Coronary artery (tissue), 2 donors: ENCODE measurements around the gene LINS1.

ENCODE experiments used
- DNase-seq: peaks from one replicate; pipeline ENCODE4 v3.0.0-alpha.2; 2017; ENCODE audit warnings: low spot score
- H3K27ac ChIP-seq, 2 donors: fragments of 200-600 bp; sonication (generic); one replicate each; pipeline ENCODE4 v1.5.1; 2016 to 2019
- H3K4me3 ChIP-seq: fragments of 200-600 bp; sonication (generic); 2 replicates; pipeline ENCODE4 v1.5.1; 2016; ENCODE audit warnings: mild to moderate bottlenecking, moderate library complexity
- TF ChIP-seq, protein P1 (sequence below): fragments of 200-600 bp; sonication (generic); IDR thresholded peaks from one replicate; pipeline ENCODE4 v1.5.1; 2019; ENCODE audit warnings: antibody characterized with exemption

LINS1 gene

GRCh38 chr15:100627789-100628395 is 25.9 kb upstream of the LINS1 start:
- no peak overlapping the region for H3K4me3 ChIP-seq
- DNase-seq: no peak
- no peak overlapping the region for H3K27ac ChIP-seq
- TF ChIP-seq, protein P1, sequence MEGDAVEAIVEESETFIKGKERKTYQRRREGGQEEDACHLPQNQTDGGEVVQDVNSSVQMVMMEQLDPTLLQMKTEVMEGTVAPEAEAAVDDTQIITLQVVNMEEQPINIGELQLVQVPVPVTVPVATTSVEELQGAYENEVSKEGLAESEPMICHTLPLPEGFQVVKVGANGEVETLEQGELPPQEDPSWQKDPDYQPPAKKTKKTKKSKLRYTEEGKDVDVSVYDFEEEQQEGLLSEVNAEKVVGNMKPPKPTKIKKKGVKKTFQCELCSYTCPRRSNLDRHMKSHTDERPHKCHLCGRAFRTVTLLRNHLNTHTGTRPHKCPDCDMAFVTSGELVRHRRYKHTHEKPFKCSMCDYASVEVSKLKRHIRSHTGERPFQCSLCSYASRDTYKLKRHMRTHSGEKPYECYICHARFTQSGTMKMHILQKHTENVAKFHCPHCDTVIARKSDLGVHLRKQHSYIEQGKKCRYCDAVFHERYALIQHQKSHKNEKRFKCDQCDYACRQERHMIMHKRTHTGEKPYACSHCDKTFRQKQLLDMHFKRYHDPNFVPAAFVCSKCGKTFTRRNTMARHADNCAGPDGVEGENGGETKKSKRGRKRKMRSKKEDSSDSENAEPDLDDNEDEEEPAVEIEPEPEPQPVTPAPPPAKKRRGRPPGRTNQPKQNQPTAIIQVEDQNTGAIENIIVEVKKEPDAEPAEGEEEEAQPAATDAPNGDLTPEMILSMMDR: peak; percentile 66

GRCh38 chr15:100623301-100623700 is 21.3 kb upstream of the LINS1 start:
- H3K4me3 ChIP-seq: no peak overlapping the region
- TF ChIP-seq, protein P1: no peak
- no peak for DNase-seq
- no peak overlapping the region for H3K27ac ChIP-seq

DNA sequence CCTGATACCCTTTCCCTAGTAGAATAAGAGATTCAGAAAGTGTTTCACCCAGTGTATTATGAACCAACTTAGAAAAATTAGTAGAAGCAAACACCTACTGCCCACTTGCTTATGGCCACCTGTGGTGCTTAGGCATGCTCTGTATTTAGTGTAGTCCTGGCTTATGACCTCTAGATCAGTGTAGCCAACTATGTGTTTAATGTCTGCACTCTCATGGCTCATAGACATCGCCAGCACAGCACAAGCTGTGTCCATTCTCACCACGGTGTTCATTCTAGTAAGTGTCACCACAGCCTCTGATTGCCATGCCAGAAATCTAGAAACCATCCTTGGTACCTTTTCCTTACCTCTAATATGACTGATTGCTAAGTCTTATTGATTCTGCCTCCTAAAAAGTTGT is 14.7 kb upstream of the LINS1 start:
- no peak overlapping the region for H3K27ac ChIP-seq
- H3K4me3 ChIP-seq: no peak overlapping the region
- DNase-seq: no peak

DNA sequence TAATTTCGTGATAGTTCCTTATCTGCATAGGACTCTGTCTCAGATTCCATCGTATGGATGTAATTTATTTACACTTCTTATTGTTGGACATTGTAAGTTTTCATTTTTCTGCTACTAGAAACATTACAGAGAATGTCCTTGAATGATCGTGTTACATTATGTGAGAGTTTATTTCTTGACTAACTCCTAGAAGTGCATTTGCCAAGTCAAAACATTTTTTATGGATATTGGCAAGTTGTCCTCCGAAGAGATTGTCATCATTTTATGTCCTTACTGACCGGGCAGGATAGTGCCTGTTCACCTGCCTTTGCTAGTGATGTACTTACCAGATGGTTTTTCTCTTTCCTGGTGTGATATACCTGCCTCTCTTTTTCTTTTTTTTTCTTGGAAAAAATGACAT is 13.8 kb upstream of the LINS1 start:
- DNase-seq: no peak
- no peak overlapping the region for H3K4me3 ChIP-seq
- H3K27ac ChIP-seq: no peak overlapping the region
- TF ChIP-seq, protein P1: no peak

More for the DNA sequence above, 14.7 kb upstream of the LINS1 start:
- TF ChIP-seq, protein P1: no peak

GRCh38 chr15:100614918-100615317 is 12.9 kb upstream of the LINS1 start:
- TF ChIP-seq, protein P1: no peak
- Histone ChIP-seq H3K27ac (no peak overlapping the region), H3K4me3 (no peak overlapping the region)
- DNase-seq: no peak

- H3K27ac ChIP-seq: no peak overlapping the region
- TF ChIP-seq, protein P1: no peak
- H3K4me3 ChIP-seq: no peak overlapping the region
- DNase-seq: no peak
These were observed 12.4 kb upstream of the LINS1 start for GRCh38 chr15:100614336-100614735.

DNA sequence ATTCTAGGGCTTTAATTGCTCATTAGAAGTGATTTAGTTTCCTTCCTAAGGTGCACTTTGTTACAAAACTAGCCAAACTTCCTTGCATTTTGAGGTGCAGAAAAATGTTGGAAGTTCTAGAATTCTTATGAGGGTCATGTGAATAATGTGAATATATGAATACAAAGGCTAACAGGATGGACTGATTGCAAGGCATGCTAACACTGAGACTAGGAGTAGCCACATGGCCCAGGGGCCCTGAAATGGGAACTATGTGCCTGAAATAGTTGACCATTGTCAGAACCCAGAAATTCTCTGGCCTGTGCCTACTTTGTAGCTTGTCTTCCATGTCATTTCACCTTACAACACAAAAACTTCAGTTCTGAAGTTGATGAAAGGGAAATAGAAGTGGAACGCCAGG is 11.2 kb upstream of the LINS1 start:
- TF ChIP-seq, protein P1: no peak
- Histone ChIP-seq H3K27ac (no peak overlapping the region), H3K4me3 (no peak overlapping the region)
- DNase-seq: no peak
